ENCODE data around the gene CAPN11. TPM values are rescaled to one million over a fixed set of nuclear protein-coding genes. Genes with fewer than 3 reads are reported as not detected.

Gene CAPN11
- total and polyA plus RNA-seq, 7 experiments from 2014 or later: 0.66 TPM; not detected in 6

DNA sequence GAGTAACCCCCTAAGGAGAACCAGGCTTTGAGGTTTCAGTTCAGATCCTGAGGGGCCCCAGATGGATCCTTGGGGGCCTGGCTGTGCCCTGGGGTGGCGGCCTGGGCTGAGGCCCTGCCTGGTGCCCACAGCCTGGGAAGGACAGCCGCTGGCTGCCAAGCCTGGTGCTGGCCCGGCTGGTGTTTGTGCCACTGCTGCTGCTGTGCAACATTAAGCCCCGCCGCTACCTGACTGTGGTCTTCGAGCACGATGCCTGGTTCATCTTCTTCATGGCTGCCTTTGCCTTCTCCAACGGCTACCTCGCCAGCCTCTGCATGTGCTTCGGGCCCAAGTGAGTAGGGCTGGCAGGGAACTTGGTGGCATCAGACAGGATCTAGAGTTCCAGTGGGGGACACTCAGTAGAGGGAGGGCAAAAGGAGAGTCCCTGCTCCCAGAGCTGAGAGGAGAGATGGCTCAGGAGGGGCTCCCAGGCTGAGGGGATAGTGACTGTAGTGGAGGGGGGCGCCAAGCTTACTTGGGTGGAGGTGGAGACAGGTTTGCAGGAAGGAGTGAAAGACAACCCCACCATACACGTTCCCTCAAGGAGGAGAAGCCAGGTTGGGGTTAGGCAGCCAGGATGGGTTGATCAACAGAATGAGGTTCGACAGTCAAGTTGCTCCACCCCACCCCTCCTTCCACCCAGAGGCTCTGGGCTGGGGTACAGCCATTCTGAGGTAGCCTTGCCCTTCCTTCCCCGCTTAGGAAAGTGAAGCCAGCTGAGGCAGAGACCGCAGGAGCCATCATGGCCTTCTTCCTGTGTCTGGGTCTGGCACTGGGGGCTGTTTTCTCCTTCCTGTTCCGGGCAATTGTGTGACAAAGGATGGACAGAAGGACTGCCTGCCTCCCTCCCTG is 74.3 kb downstream of the CAPN11 start:
- POLR2A ChIA-PET: interaction anchor here (5.4 kb wide), 1 partner anchor 13 kb away, joined by 42 read pairs; the partner anchor contains the start of gene HSP90AB1
- Histone ChIP-seq H3K4me3 (ENCODE audit: low read length) (no peak overlapping the region), H3K27me3 (ENCODE audit: control insufficient read depth in 2 of 2, insufficient read depth in 2 of 2, low read length in 2 of 2) (no peaks in the 10 kb centered on the region), H3K9me3 (ENCODE audit: control insufficient read depth in 2 of 3, low read length in 3 of 3) (no peaks in the 10 kb centered on the region), H3K36me3 (ENCODE audit: control insufficient read depth in 2 of 3, insufficient read depth in 3 of 3, low read length in 3 of 3) (no peaks in the 10 kb centered on the region), H3K27ac (ENCODE audit: low read depth, low read length) (no peak overlapping the region), H3K4me1 (ENCODE audit: control insufficient read depth in 2 of 2, insufficient read depth in 2 of 2, low read length in 2 of 2) (peaks cover 4 to 5% of the 10 kb centered on the region in 2 donors)
- H3K9me3 Mint-ChIP-seq: peaks cover 0 to 1% (median 0%) of the 10 kb centered on the region in 11 donors
- H3K36me3 Mint-ChIP-seq: no peaks in the 10 kb centered on the region
- no peaks in the 10 kb centered on the region for H3K27me3 Mint-ChIP-seq
- ATAC-seq (no peak), DNase-seq (no peak)
- H3K4me1 Mint-ChIP-seq: peaks cover 0 to 25% (median 6%) of the 10 kb centered on the region in 7 donors
- no peak overlapping the region for H3K4me3 Mint-ChIP-seq
- peak overlapping the region in 2 of 9 donors; percentile 17 to 56 for H3K27ac Mint-ChIP-seq
- CTCF ChIA-PET: no interaction called here
- intact Hi-C loops (cut with micrococcal nuclease): no loop called here

DNA sequence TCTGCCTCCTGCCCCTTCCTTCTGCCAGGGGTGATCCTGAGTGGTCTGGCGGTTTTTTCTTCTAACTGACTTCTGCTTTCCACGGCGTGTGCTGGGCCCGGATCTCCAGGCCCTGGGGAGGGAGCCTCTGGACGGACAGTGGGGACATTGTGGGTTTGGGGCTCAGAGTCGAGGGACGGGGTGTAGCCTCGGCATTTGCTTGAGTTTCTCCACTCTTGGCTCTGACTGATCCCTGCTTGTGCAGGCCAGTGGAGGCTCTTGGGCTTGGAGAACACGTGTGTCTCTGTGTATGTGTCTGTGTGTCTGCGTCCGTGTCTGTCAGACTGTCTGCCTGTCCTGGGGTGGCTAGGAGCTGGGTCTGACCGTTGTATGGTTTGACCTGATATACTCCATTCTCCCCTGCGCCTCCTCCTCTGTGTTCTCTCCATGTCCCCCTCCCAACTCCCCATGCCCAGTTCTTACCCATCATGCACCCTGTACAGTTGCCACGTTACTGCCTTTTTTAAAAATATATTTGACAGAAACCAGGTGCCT is 75.0 kb downstream of the CAPN11 start:
- Mint-ChIP-seq H3K9me3 (peaks cover 0 to 1% (median 0%) of the 10 kb centered on the region in 11 donors), H3K27ac (peak overlapping the region in 2 of 9 donors; percentile 17 to 56), H3K36me3 (no peaks in the 10 kb centered on the region), H3K4me1 (peaks cover 0 to 30% (median 10%) of the 10 kb centered on the region in 7 donors), H3K27me3 (no peaks in the 10 kb centered on the region), H3K4me3 (no peak overlapping the region)
- POLR2A ChIA-PET: interaction anchor here (5.4 kb wide), 1 partner anchor 12 kb away, joined by 42 read pairs; the partner anchor contains the start of gene HSP90AB1
- H3K27me3 ChIP-seq (ENCODE audit: control insufficient read depth in 2 of 2, insufficient read depth in 2 of 2, low read length in 2 of 2): no peaks in the 10 kb centered on the region
- H3K4me1 ChIP-seq (ENCODE audit: control insufficient read depth in 2 of 2, insufficient read depth in 2 of 2, low read length in 2 of 2): peaks cover 5 to 7% of the 10 kb centered on the region in 2 donors
- no peak overlapping the region for H3K27ac ChIP-seq (ENCODE audit: low read depth, low read length)
- H3K4me3 ChIP-seq (ENCODE audit: low read length): no peak overlapping the region
- H3K9me3 ChIP-seq (ENCODE audit: control insufficient read depth in 2 of 3, low read length in 3 of 3): no peaks in the 10 kb centered on the region
- ATAC-seq (no peak), DNase-seq (no peak)
- CTCF ChIA-PET: interaction anchor here (0.6 to 1.2 kb wide), 4 partner anchors 23 to 110 kb away, joined by 3 read pairs; partner anchors contain the start of gene SLC35B2
- H3K36me3 ChIP-seq (ENCODE audit: control insufficient read depth in 2 of 3, insufficient read depth in 3 of 3, low read length in 3 of 3): no peaks in the 10 kb centered on the region
- intact Hi-C loops (cut with micrococcal nuclease): no loop called here

Other genes starting within 250 kb of the CAPN11 start
- gene MRPL14, start 31.4 kb upstream of the CAPN11 start, total RNA-seq: 10 to 100 TPM; 12.6 to 58.3 (median 15.8) TPM
- 10 to 100 TPM; 71.4 to 77.9 TPM for gene MRPL14, start 31.4 kb upstream of the CAPN11 start, polyA plus RNA-seq
- 10 to 100 TPM; 16.2 to 21.4 (median 18.1) TPM for gene TMEM63B, start 31.3 kb upstream of the CAPN11 start, total RNA-seq
- 1 to 10 TPM in 1 of 2 donors, under 1 TPM in 1; 0.18 to 1.7 TPM for gene TMEM63B, start 31.3 kb upstream of the CAPN11 start, polyA plus RNA-seq
- gene MYMX, start 58.1 kb downstream of the CAPN11 start, total RNA-seq: not detected
- gene MYMX, start 58.1 kb downstream of the CAPN11 start, polyA plus RNA-seq: not detected
- 10 to 100 TPM in 1 of 5 experiments, 1 to 10 TPM in 2, under 1 TPM in 2; 0.84 to 41.1 (median 1.8) TPM for gene SLC29A1, start 64.8 kb downstream of the CAPN11 start, total RNA-seq
- gene SLC29A1, start 64.8 kb downstream of the CAPN11 start, polyA plus RNA-seq: 1 to 10 TPM in 1 of 2 donors, under 1 TPM in 1; 0.95 to 2.0 TPM
- 100 to 1,000 TPM; 345 to 750 (median 366) TPM for gene HSP90AB1, start 88.3 kb downstream of the CAPN11 start, total RNA-seq
- 100 to 1,000 TPM; 422 to 558 TPM for gene HSP90AB1, start 88.3 kb downstream of the CAPN11 start, polyA plus RNA-seq
- gene SLC35B2, start 98.7 kb downstream of the CAPN11 start, total RNA-seq: 10 to 100 TPM in 4 of 5 experiments, 1 to 10 TPM in 1; 10.0 to 32.1 (median 17.6) TPM
- 10 to 100 TPM; 24.5 to 41.7 TPM for gene SLC35B2, start 98.7 kb downstream of the CAPN11 start, polyA plus RNA-seq
- 10 to 100 TPM in 4 of 5 experiments, 1 to 10 TPM in 1; 8.3 to 53.4 (median 29.4) TPM for gene NFKBIE, start 106.7 kb downstream of the CAPN11 start, total RNA-seq
- gene NFKBIE, start 106.7 kb downstream of the CAPN11 start, polyA plus RNA-seq: 1 to 10 TPM; 2.3 to 4.9 TPM
- gene TMEM151B, start 111.6 kb downstream of the CAPN11 start, total RNA-seq: not detected
- gene TMEM151B, start 111.6 kb downstream of the CAPN11 start, polyA plus RNA-seq: under 1 TPM in 1 of 2 donors, not detected in 1; 0.22 TPM
- 10 to 100 TPM; 13.5 to 29.8 (median 20.9) TPM for gene AARS2, start 154.5 kb downstream of the CAPN11 start, total RNA-seq
- gene AARS2, start 154.5 kb downstream of the CAPN11 start, polyA plus RNA-seq: 10 to 100 TPM in 1 of 2 donors, 1 to 10 TPM in 1; 8.9 to 13.1 TPM
- gene SPATS1, start 183.8 kb downstream of the CAPN11 start, total RNA-seq: not detected
- not detected for gene SPATS1, start 183.8 kb downstream of the CAPN11 start, polyA plus RNA-seq
- 10 to 100 TPM; 17.4 to 25.4 (median 22.4) TPM for gene CDC5L, start 228.9 kb downstream of the CAPN11 start, total RNA-seq
- gene CDC5L, start 228.9 kb downstream of the CAPN11 start, polyA plus RNA-seq: 10 to 100 TPM; 14.5 to 20.8 TPM

Data from naive thymus-derived CD4-positive, alpha-beta T cell (primary cell).